GM19463 (cell line): Measurements from ENCODE around the gene TUBGCP3.
"Not testable (repeated sequence)": the region's sequence is repeated elsewhere in the genome, so short reads cannot be mapped to it uniquely, and the experiment has no call there.

ENCODE experiments used
- ATAC-seq: cut with Tn5 transposase; IDR thresholded peaks from one replicate; pipeline ENCODE4 v1.9.1; 2021; ENCODE audit warnings: mild to moderate bottlenecking, moderate library complexity; ENCODE audit not compliant: unreplicated experiment

The TUBGCP3 gene

DNA sequence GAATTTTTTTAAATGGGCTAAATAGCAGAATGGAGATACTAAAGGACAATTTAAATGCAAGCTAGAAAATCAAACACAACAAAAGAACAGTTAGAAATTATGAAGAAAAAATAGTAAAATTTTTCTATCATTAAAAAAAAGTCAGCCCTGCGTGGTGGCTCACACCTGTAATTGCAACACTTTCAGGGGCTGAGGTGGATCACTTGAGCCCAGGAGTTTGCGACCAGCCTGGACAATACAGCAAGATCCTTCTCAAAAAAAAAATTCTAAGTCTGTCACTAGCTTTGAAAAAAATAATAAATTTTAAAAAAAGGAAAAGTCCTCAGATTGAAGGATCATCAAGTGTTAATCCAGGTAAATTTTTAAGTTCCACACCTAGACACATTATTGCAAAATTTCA lies 7.7 kb downstream of the TUBGCP3 start:
- ATAC-seq, result no peak

DNA sequence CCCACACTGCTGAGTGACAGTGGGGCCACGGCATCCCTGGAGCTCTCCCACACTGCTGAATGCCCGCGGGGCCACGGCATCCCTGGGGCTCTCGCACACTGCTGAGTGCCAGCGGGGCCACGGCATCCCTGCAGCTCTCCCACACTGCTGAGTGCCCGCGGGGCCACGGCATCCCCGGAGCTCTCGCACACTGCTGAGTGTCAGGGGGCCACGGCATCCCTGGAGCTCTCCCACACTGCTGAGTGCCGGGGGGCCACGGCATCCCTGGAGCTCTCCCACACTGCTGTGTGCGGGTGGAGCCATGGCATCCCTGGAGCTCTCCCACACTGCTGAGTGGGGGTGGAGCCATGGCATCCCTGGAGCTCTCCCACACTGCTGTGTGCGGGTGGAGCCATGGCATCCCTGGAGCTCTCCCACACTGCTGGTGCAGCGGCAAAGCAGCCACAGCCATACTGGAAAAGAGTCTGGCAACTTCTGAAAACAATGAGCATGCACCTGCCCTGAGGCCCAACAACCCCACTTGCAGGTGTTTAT lies 8.6 kb downstream of the TUBGCP3 start:
- ATAC-seq, result no peak

DNA sequence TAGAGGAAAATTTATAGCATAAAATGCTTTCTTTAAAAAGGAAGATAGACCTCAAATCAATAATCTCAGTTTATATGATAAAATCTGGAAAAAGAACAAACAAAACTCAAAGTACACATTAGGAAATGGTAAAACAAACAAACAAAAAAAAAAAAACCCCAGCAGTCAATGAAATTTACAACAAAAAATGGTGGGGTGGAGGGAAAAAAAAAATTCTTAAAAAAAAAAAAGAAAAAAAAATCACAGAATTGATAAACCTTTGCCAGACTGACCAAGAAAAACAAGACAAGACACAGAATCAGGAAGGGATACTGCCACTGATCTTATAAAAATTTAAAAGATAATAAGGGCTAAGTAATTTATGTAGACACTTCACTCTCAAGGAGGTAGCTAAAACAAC lies 11.2 kb downstream of the TUBGCP3 start:
- no peak for ATAC-seq

DNA sequence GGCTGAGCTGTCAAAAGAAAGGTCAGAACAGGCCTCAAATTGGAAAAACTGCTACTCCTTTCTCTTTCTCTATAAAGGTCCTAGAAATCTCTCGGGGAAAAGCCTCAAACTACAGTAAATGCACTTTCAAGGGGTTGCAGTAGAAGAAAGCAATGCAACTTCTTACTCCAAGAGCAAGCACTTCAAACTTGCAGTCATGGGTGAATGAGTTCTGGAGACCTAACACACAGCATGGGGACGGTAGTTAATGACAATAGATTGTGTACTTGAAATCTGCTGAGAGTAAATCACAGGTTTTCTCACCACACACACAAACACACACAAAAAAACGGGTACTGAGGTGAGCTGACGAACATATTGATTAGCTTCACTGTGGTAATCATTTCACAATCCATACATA lies 11.8 kb downstream of the TUBGCP3 start:
- ATAC-seq, result no peak

DNA sequence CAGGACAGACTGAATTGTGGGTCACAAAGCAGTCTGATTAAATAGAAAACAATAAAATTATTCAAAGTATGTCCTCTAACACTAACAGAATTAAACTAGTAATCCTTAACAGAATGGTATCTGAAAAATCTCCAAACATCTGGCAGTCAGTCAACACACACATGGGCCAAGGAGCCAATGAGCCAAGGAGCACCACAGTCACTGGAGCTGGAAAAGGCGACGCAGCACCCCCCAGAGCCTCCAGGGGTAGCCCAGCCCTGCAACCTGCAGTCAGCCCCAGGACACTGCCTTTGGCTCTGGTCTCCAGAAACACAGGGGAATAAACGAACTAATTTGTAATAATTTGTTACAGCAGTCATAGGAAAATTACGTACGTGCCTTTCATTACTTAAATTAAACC lies 12.3 kb downstream of the TUBGCP3 start:
- no peak for ATAC-seq

DNA sequence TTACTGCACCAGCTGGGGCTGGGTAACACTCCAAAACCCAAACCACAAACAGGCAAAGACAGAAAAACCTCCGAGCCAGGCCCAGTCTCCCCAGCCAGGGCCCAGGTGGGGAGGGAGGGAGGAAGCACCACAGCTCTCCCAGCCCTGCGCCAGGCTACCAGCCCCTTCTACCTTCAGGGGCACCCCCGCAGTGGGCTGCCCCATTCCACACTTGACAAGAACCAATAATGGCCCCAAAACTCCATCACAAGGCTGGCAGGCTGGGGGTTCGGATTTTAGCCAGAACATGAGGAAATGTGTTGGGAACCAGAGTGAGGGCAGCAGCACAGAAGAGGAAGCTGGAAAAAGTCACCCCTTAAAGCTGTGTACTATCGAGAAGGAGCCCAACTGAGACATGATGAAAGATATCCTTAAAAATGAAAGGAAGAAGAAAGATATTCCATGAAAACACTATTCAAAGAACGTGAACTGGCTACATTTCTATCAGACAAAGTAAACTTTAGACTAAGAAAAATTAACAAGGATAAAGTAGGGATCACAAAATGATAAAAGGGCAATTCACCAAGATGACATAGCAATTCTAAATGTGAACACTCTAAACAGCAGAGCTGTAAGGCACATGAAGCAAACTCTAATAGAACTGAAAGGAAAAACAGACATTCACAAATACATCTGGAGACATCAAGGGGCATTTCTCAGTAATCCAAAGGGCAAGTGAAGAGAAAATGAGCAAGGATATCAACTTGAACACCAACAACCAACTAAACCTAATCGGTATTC lies 12.9 kb downstream of the TUBGCP3 start:
- ATAC-seq, result no peak

DNA sequence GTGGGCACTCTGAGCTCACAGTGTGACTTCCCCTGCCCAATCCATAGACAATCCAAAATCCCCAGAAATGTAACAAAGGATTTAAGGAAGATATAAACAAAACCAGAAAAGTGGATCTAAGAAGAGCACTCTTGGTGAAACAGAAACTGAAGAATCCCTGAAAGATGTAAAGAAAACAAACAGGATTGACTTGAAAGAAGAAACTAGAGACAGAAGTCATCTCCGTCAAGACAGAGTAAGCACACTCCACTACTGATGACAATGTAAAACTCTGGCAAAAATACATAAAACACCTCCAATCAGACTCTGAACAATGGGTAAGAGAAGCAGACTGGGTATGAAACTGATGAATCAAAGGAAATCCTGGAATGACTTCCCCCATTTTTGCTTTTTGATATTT lies 13.5 kb downstream of the TUBGCP3 start:
- no peak for ATAC-seq

DNA sequence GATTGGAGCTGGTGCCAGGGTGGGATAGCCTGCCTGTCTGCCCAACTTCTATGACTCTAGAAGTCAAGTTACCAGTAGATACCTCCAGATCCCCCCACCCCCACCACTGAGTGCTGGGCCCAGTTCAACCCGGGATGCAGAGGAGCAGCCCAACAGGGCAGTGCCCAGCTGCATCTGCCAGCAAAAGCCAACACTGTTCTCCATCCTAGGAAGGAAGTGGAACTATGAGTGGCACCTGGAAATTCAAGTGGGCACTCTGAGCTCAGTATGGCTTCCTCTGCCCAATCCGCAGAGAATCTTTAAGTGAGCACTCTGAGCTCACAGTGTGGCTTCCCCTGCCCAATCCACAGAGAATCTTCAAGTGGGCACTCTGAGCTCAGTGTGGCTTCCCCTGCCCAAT lies 14.2 kb downstream of the TUBGCP3 start:
- no peak for ATAC-seq

DNA sequence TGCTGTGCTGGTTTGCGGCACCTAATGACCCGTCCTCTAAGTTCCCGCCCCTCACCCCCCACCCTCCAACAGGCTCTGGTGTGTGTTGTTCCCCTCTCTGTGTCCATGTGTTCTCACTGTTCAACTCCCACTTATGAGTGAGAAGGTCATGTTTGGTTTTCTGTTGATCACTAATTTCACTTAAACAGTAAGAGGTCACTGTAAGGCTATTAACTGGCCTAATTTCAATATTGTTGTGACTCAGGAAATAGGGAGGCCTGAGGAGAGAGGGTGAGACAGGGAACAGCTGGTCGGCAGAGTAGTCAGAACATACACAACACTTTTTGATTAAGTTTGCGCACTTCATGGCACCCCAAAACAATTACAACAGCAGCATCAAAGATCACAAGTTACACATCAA lies 15.6 kb downstream of the TUBGCP3 start:
- no peak for ATAC-seq

DNA sequence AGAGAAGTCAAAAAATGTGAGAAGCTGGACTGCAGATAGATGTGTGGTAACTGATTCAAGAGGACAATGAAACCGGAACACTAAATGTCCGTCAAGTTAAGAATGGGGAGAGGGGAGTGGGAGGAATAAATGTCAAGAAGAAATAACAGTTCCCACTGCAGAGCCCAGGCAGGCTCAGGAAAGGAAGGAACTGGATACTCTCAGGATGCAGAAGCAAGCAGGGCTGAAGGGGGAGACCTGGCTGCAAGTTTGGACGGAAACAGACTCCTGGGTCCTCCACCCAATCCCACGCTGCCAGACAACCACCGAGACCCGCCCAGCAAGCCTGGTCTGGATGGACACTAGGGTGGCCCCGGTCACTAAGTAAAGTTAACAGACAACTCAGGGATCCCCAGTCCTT lies 18.1 kb downstream of the TUBGCP3 start:
- no peak for ATAC-seq

DNA sequence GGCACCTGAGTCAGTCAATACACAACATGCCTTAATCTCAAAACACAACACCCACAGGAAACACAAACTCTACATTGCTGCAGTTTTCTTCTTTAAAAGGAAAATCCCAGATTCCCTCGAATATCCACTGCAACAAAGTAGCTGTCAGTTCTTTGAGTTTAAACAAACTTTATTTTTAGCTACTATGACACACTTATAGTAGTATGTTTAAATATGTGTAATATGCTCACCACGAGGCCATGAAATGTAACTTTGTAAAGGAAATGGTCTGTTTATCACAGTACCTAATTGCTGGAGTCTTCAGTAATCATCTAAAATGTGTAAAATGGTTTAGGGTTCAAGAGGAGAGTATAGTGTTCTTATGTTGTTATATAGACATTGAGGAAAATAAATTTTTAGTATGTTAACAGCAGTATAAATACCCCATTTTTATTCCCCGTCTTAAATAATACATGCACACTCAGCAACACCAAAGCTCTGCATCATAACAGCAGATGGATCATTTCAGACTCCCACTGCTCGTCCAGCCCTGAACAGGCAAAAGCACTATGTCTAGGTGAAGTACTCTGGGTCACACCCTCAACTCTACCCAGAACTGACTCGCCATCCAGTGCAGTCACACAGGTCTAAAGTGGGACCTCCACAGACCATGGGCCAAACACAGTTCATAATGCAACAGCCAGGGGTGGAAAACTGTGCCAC lies 20.6 kb downstream of the TUBGCP3 start:
- no peak for ATAC-seq

DNA sequence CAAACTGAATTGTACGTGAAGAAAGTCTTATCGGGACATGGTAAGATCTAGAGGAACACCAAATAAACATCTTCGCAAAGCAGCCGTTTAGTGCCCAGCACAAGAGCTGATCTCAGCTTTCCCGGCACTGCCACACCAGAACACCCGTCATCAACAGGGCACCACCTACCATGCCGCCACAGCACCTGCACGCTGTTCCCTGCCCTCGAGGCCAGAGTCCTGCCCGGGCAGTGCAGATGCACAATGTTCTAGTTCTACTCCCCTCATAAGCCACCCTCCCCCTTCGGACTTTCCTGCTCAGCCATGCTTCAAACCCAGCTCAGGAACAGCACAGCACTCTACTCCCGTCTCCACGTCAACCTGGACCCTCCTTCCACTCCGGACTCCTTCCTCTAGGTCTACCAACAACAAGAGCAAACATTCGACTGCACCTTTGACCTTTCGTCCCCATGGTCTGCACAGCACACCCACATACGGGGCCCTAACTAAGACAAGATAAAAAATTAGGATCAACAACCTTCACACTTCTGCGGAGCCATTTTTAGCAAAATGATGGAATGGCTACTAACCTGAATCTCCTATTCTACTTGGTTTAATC lies 25.1 kb downstream of the TUBGCP3 start:
- no peak for ATAC-seq

DNA sequence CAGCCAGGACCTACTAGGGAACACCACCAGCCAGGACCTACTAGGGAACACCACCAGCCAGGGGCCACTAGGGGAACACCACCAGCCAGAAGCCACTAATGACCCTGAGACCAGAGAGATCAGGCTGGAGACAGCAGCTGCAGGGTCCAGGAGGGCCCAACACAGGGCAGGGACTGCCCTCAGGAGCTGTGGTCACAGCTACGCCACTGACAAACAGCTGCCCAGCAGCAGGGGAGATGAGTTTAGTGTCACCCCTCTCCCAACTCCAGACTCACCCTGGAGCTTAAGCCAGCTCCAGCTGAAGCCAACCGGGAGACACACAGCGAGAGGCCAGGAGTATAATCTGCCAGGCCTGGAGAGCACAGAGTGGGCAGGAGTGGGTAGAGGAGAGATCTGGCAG lies 25.7 kb downstream of the TUBGCP3 start:
- no peak for ATAC-seq

DNA sequence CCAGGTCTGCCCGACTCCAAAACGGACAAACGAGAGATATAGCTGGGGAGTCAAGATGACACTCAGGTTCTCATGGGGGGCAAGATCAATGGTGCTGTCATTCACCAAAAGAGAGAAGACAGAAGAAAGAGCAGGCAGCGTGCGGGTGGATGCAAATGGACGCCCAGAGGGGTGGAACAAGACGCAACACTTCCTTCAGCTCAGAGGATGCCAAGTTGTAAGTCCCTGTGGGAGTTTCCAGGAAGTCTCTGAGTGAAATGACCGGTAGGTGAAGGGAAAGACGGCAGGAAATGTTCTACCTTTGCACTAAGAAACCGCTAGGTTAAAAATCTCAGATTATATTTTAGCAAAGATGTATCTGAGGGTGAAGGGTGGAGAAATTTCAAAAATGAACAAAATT lies 26.5 kb downstream of the TUBGCP3 start:
- ATAC-seq, result no peak

DNA sequence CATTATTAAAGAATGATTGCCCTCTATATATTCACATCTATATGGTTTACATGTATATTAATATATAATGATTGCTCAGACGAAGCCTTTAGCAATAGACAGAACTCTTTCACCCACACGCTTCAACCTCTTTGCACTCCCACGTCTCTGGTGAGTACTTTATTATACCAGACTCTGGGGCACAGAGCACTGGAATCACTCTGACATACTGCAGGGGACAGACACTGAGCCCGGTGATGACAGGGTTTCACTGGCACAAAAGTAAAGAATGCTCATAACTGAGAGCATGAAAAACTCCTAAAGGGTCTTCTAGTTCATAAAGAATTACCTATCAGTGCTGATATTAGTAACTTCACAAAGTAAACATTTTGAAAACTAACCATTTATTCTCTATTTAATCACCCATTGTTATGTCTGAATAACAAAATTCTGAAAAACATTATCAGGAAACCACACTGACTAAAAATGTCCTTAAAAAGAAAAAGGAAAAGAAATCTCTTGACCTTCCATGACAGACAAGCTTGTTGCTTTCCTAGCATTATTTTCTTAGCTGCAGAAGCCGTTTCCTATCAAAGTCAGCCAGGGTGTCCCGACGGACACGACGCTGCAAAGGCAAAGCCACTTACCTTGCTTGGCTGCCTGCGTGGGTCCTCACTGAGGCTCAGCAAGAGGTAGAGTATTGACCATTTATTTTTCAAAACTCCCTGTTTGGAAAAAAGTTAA lies 29.1 kb downstream of the TUBGCP3 start:
- ATAC-seq, result no peak

DNA sequence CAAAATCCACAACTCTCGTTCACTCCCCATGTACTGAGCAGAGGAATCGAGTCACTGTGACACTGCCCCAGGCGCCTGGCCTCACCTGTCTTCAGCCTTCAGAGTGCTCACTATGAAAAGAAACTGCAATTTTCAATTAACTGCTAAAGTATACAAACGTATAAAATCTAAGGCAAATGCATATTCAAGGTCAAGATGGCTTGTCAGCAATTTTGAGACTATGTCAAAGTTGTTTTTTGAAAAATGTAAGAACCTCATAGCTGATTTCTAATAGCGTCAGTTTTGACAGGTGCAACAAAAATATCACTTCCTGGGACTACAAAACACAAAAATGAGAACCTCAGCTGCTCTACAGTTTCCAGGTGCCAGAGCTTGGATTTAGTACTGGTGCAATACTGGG lies 31.4 kb downstream of the TUBGCP3 start:
- no peak for ATAC-seq

DNA sequence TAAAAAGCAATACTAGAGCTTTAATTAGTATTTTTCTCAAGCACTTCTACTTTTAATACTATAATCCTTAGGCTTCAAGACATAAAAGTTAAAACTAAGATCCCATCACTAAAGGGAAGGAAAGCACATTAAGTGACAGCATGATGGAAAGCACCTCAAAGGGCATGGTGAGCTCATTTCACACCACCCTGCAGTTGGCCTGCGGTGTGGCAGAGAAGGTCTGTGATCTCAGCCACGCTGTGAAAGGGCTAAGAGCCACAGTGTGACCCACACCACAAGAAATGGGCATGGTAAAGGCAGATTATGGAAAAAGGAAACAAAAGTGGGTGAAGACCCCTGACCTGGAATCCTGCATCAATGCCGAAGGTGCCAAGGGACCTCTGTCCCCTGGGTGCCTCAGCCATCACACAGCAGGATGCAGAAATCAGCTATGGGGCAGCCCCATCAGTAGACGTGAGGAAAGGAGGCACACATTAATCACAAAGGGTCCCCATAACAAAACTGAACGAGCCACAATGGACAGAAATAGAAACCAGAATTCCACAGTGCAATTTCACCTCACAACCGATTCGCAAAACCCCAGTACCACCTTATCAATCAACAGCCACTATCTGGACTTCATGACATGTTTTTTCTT lies 33.6 kb downstream of the TUBGCP3 start:
- no peak for ATAC-seq

DNA sequence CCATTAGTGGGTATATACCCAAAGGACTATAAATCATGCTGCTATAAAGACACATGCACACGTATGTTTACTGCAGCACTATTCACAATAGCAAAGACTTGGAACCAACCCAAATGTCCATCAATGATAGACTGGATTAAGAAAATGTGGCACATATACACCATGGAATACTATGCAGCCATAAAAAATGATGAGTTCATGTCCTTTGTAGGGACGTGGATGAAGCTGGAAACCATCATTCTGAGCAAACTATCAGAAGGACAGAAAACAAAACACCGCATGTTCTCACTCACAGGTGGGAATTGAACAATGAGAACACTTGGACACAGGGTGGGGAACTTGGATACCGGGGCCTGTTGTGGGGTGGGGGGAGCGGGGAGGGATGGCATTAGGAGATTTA lies 39.0 kb downstream of the TUBGCP3 start:
- not testable (repeated sequence) for ATAC-seq

DNA sequence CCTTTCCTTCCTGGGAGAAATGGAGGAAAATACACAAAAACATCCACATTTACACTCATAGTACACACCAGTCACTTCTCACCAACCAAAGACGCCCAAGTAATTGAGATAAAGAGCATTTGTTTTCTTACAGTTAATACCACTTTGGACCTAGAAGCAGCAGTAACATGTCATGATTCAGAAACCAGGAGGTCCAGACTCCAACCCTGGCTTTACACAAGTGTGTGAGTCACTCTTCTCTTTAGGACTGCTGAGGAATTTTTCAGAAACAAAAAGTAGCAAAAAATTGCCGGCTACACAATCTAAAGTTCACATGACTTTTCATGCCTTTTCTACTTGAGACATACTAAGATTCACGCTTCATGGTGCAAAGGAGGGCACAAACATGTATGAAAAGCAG lies 42.1 kb downstream of the TUBGCP3 start:
- no peak for ATAC-seq

DNA sequence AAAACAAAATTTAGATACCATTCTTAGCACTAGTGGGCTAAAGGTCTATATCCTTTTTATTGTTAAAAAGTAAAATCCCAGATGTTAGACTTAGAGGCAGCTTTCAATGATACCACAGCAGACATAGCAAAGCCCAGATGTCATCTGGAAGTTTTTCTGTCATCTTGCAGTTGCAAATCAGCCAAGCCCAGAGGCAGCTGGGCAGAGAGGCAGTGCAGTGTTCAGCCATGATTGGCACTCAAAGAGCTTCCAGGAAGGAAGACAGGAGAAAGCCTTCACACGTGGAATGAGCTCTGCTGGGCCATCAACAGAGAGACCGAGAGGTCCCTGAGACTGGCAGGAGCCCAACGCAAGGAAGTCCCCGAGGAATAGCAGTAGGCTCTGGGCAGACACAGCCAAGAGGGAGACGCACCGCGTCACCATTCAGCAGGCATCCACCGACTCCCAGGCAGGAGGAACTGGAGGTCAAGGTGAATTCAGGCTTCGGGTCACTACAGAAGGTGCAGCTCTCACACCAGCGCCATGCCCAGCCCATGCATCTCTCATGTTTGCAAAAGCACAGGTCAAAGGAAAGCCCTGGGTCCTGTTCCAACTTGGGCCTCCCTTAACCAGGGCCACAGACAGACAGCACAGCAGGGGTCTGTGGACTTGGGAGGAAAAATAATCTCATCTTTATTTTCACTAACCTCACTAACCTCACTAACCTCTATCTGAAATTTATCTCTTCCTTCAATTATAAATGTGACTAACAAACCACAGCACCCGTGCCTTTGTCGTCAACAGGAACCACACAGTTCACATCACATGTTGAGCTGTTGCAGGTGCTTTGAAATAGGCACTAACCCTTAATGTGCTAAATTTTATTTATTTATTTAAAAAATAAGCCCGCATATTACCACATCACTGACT lies 54.9 kb downstream of the TUBGCP3 start:
- ATAC-seq, result no peak
